Endothelial cell of umbilical vein (primary cell): ENCODE results near the gene CCDC39. TPM values are rescaled to one million over a fixed set of nuclear protein-coding genes. Genes with fewer than 3 reads are reported as not detected.

Experiments
- BruUV-seq: library from RNA; stranded (reverse); fragments of 400-500 nt; replicated peaks from 2 replicates; lab custom pipeline; 2021; lab: Mats Ljungman, UMichigan
- CTCF ChIA-PET: fragments of 300-600, 350-600 bp; sonication (Branson Sonifier 250); formaldehyde crosslinking; loops from one replicate; lab custom pipeline; 2021; ENCODE audit warnings: antibody characterized with exemption, inconsistent platforms; lab: Charles Lee
- POLR2A ChIA-PET: fragments of 300-600, 350-600 bp; sonication (Branson Sonifier 250); formaldehyde crosslinking; loops from one replicate; lab custom pipeline; 2021; ENCODE audit warnings: antibody characterized with exemption, inconsistent platforms; lab: Charles Lee
- DNase-seq: peaks from one replicate; pipeline ENCODE4 v3.0.0-alpha.2; 2011; ENCODE audit warnings: low read depth, low spot score
- FAIRE-seq: peaks from 2 replicates; lab custom pipeline; 2011; peaks lifted over from hg19 to GRCh38; lab: Jason Lieb, UNC
- H2AFZ ChIP-seq: 2 replicates; pipeline ENCODE4 v1.6.0; 2012; ENCODE audit warnings: low read depth, low read length, control low read depth, inconsistent platforms
- H3K27ac ChIP-seq: 2 replicates; pipeline ENCODE4 v1.5.1; 2011; ENCODE audit warnings: low read depth, mild to moderate bottlenecking, control low read depth, low read length, moderate library complexity; ENCODE audit not compliant: insufficient read depth
- H3K27me3 ChIP-seq, 2 experiments: 2 replicates each; pipeline versions ENCODE4 v1.6.0 to v1.6.1; 2011; ENCODE audit warnings: low read length in 2 of 2, mixed read lengths in 1 of 2; ENCODE audit not compliant: control insufficient read depth in 2 of 2, insufficient read depth in 2 of 2
- H3K36me3 ChIP-seq, 2 experiments: 2 replicates in 1 of 2; 3 replicates in 1 of 2; pipeline ENCODE4 v1.5.1; 2011; ENCODE audit warnings: low read length in 2 of 2, mild to moderate bottlenecking in 1 of 2, moderate library complexity in 1 of 2; ENCODE audit not compliant: control insufficient read depth in 2 of 2, insufficient read depth in 2 of 2; ENCODE audit errors: extremely low read depth in 1 of 2
- H3K4me1 ChIP-seq: 3 replicates; pipeline ENCODE4 v1.5.1; 2011; ENCODE audit warnings: mild to moderate bottlenecking, low read length; ENCODE audit not compliant: control insufficient read depth, insufficient read depth; ENCODE audit errors: extremely low read depth
- H3K4me2 ChIP-seq: 2 replicates; pipeline ENCODE4 v1.6.1; 2011; ENCODE audit warnings: low read length, control low read depth, mixed read lengths; ENCODE audit not compliant: insufficient read depth
- H3K4me3 ChIP-seq, 3 experiments: fragments of 200-600 bp in 1 of 3; sonication (generic), shearing (Covaris generic) in 1 of 3; replicated peaks in 1 of 3; 2 replicates each; pipeline ENCODE4 v1.5.1; 2011 to 2016; ENCODE audit warnings: control low read depth in 3 of 3, low read length in 3 of 3, mild to moderate bottlenecking in 2 of 3, inconsistent platforms in 1 of 3, low read depth in 1 of 3, moderate library complexity in 1 of 3; ENCODE audit not compliant: insufficient read depth in 1 of 3
- H3K79me2 ChIP-seq: 2 replicates; pipeline ENCODE4 v1.6.0; 2012; ENCODE audit warnings: low read length, inconsistent platforms; ENCODE audit not compliant: control insufficient read depth, insufficient read depth
- H3K9ac ChIP-seq: replicated peaks from 2 replicates; pipeline ENCODE3; 2011; ENCODE audit warnings: low read length, control low read depth; ENCODE audit not compliant: insufficient read depth; ENCODE audit errors: extremely low read depth
- H3K9me1 ChIP-seq: replicated peaks from 3 replicates; pipeline ENCODE4 v1.6.0; 2011; ENCODE audit warnings: mild to moderate bottlenecking, low read length; ENCODE audit not compliant: control insufficient read depth, insufficient read depth; ENCODE audit errors: extremely low read depth
- H3K9me3 ChIP-seq: replicated peaks from 2 replicates; pipeline ENCODE4 v1.5.1; 2012; ENCODE audit warnings: low read length, inconsistent platforms; ENCODE audit not compliant: control insufficient read depth, insufficient read depth
- H4K20me1 ChIP-seq: replicated peaks from 2 replicates; pipeline ENCODE3; 2011; ENCODE audit warnings: mild to moderate bottlenecking, low read length; ENCODE audit not compliant: control insufficient read depth, insufficient read depth; ENCODE audit errors: extremely low read depth
- EZH2 ChIP-seq: IDR thresholded peaks from 2 replicates; pipeline ENCODE4 v1.6.1; 2012; ENCODE audit warnings: borderline replicate concordance, low read depth, mild to moderate bottlenecking, moderate library complexity, low read length, inconsistent platforms; ENCODE audit not compliant: severe bottlenecking
- FOS ChIP-seq: IDR thresholded peaks from 2 replicates; pipeline ENCODE4 v1.6.1; 2011; ENCODE audit warnings: mild to moderate bottlenecking, low read length, moderate library complexity, borderline replicate concordance; ENCODE audit not compliant: insufficient read depth
- GATA2 ChIP-seq: IDR thresholded peaks from 2 replicates; pipeline ENCODE4 v1.7.0; 2011; ENCODE audit warnings: low read depth, mild to moderate bottlenecking, moderate library complexity, mixed read lengths, low read length; ENCODE audit not compliant: insufficient read length, insufficient read depth
- JUN ChIP-seq: IDR thresholded peaks from 2 replicates; pipeline ENCODE4 v1.6.1; 2011; ENCODE audit warnings: borderline replicate concordance, low read depth; ENCODE audit not compliant: insufficient read length, insufficient read depth
- MYC ChIP-seq: IDR thresholded peaks from one replicate; pipeline ENCODE4 v1.6.1; 2011; ENCODE audit warnings: mild to moderate bottlenecking, low read depth, low read length
- POLR2A ChIP-seq: IDR thresholded peaks from 2 replicates; pipeline ENCODE4 v1.6.1; 2012; ENCODE audit warnings: low read depth, mild to moderate bottlenecking, control low read depth, low read length
- POLR2AphosphoS5 ChIP-seq: IDR thresholded peaks from 2 replicates; pipeline ENCODE4 v1.6.1; 2012; ENCODE audit warnings: low read depth, mild to moderate bottlenecking, control low read depth, low read length, moderate library complexity; ENCODE audit not compliant: insufficient read depth
- dilution Hi-C: fragments of 300-500 bp; cut with MboI; formaldehyde crosslinking; loops from one replicate; pipeline ENCODE4 v1.15.0; 2019; ENCODE audit warnings: low sequenced_read_pairs; ENCODE audit not compliant: extremely low pct_ligation_motif_present
- intact Hi-C: fragments of 100-400 bp; cut with micrococcal nuclease; formaldehyde crosslinking; loops from one replicate; pipeline ENCODE4 v1.10.0; 2022
- polyA plus RNA-seq, 4 experiments: library from polyadenylated mRNA; depleted of rRNA in 3 of 4; stranded (reverse) in 3 of 4; unstranded in 1 of 4; fragments of >200 nt; gene quantifications; 2 replicates each; pipeline versions ENCODE4 v1.2.1 to v1.2.3, GENCODE V29; 2011 to 2012; ENCODE audit warnings: missing spikeins in 1 of 4
- total RNA-seq: library from RNA; stranded (reverse); gene quantifications from 2 replicates; pipeline ENCODE4 v1.2.3, GENCODE V29; 2021
- TF ChIP-seq, protein P1 (sequence below): IDR thresholded peaks from 2 replicates; pipeline ENCODE4 v1.6.1; 2011; ENCODE audit not compliant: insufficient read depth, insufficient read length
- TF ChIP-seq, protein P2 (sequence below), 2 donors: IDR thresholded peaks; 1 replicate in 1 of 2; 2 replicates in 1 of 2; pipeline ENCODE4 v1.5.1; 2011; ENCODE audit warnings: low read length in 2 of 2, mild to moderate bottlenecking in 2 of 2, moderate library complexity in 2 of 2, control low read depth in 1 of 2, inconsistent platforms in 1 of 2, low read depth in 1 of 2; ENCODE audit not compliant: insufficient read depth in 1 of 2; ENCODE audit errors: extremely low read depth in 1 of 2

Gene CCDC39
- total and polyA plus RNA-seq, 2 donors (not counting 3 experiments of a cell fraction or from before 2014, with no cell fraction given) = not detected

DNA sequence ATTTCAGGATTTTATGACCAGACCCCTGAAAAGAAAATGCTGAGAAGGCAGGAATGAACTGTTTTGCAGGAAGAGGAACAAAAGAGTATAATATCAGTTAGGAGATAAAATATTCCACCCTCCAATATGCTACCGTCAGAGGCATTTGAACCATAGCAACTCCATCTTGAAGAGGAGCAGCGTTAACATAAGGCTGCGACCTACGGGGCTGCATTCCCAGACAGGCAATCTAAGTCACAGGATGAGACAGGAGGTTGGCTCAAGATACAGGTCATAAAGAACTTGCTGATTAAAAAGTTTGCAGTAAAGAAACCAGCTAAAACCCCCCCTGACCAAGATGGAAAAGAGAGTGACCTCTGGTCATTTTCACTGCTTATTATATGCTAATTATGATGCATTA is 22.9 kb downstream of the CCDC39 start:
- H3K4me1 ChIP-seq = no peaks in the 10 kb centered on the region
- H2AFZ ChIP-seq = no peak overlapping the region
- no peak overlapping the region for H3K4me3 ChIP-seq
- no peak overlapping the region for H3K27ac ChIP-seq
- TF ChIP-seq EZH2 = no peak
- no peak for TF ChIP-seq MYC
- TF ChIP-seq, protein P1, sequence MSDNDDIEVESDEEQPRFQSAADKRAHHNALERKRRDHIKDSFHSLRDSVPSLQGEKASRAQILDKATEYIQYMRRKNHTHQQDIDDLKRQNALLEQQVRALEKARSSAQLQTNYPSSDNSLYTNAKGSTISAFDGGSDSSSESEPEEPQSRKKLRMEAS = no peak
- TF ChIP-seq GATA2 = no peak
- TF ChIP-seq POLR2AphosphoS5 = no peak
- TF ChIP-seq JUN = no peak
- TF ChIP-seq, protein P2, sequence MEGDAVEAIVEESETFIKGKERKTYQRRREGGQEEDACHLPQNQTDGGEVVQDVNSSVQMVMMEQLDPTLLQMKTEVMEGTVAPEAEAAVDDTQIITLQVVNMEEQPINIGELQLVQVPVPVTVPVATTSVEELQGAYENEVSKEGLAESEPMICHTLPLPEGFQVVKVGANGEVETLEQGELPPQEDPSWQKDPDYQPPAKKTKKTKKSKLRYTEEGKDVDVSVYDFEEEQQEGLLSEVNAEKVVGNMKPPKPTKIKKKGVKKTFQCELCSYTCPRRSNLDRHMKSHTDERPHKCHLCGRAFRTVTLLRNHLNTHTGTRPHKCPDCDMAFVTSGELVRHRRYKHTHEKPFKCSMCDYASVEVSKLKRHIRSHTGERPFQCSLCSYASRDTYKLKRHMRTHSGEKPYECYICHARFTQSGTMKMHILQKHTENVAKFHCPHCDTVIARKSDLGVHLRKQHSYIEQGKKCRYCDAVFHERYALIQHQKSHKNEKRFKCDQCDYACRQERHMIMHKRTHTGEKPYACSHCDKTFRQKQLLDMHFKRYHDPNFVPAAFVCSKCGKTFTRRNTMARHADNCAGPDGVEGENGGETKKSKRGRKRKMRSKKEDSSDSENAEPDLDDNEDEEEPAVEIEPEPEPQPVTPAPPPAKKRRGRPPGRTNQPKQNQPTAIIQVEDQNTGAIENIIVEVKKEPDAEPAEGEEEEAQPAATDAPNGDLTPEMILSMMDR (IDR thresholded peaks at IDR 0.05; ENCODE audit: extremely low read depth in 1 of 2, insufficient read depth in 1 of 2, low read depth in 1 of 2, low read length in 2 of 2) = no peak
- no peak for TF ChIP-seq POLR2A
- no peak for TF ChIP-seq FOS
- DNase-seq (no peak), FAIRE-seq (no peak)
- dilution Hi-C loops (no loop called here), intact Hi-C loops (no loop called here)
- ChIA-PET CTCF (interaction anchor here (1.5 kb wide), 1 partner anchor 22 kb away, joined by 3 read pairs; no protein-coding TSS in a partner anchor), POLR2A (no interaction called here)
- no peak overlapping the region for H3K4me2 ChIP-seq
- H3K9me1 ChIP-seq = no peaks in the 10 kb centered on the region
- no peaks in the 10 kb centered on the region for H3K79me2 ChIP-seq
- H3K27me3 ChIP-seq = peaks cover 0 to 3% of the 10 kb centered on the region in 2 experiments
- H3K36me3 ChIP-seq = no peaks in the 10 kb centered on the region
- H4K20me1 ChIP-seq = no peaks in the 10 kb centered on the region
- no peak overlapping the region for H3K9ac ChIP-seq
- no TSS peak for BruUV-seq
- no peaks in the 10 kb centered on the region for H3K9me3 ChIP-seq
